GM18520 (cell line): Measurements from ENCODE around the gene KIF13A.
"Not testable (repeated sequence)": the region's sequence is repeated elsewhere in the genome, so short reads cannot be mapped to it uniquely, and the experiment has no call there.

Experiments
- ATAC-seq: cut with Tn5 transposase; IDR thresholded peaks from one replicate; pipeline ENCODE4 v1.9.1; 2021; ENCODE audit not compliant: unreplicated experiment

KIF13A gene

GRCh38 chr6:17812311-17812710 is 175.1 kb downstream of the KIF13A start:
- ATAC-seq: no peak

- no peak for ATAC-seq
These were observed 178.8 kb downstream of the KIF13A start for GRCh38 chr6:17808609-17809008.

- ATAC-seq: not testable (repeated sequence)
These were observed 180.0 kb downstream of the KIF13A start for GRCh38 chr6:17807431-17807830.

- no peak for ATAC-seq
These were observed 184.0 kb downstream of the KIF13A start for GRCh38 chr6:17803409-17803808.

- ATAC-seq: no peak
These were observed 188.8 kb downstream of the KIF13A start for GRCh38 chr6:17798477-17799154.

- no peak for ATAC-seq
These were observed 196.9 kb downstream of the KIF13A start for GRCh38 chr6:17790489-17790888.

GRCh38 chr6:17785094-17785787 is 202.2 kb downstream of the KIF13A start:
- no peak for ATAC-seq

GRCh38 chr6:17780061-17780460 is 207.4 kb downstream of the KIF13A start:
- no peak for ATAC-seq

GRCh38 chr6:17771609-17772008 is 215.8 kb downstream of the KIF13A start:
- no peak for ATAC-seq

GRCh38 chr6:17768881-17769280 is 218.6 kb downstream of the KIF13A start:
- ATAC-seq: no peak

- no peak for ATAC-seq
These were observed 219.0 kb downstream of the KIF13A start for GRCh38 chr6:17768388-17768787.

GRCh38 chr6:17762651-17763050 is 224.8 kb downstream of the KIF13A start:
- ATAC-seq: no peak

GRCh38 chr6:17758119-17758518 is 229.3 kb downstream of the KIF13A start:
- ATAC-seq: no peak

GRCh38 chr6:17754254-17754653 is 233.2 kb downstream of the KIF13A start:
- no peak for ATAC-seq

GRCh38 chr6:17745324-17745723 is 242.1 kb downstream of the KIF13A start:
- ATAC-seq: not testable (repeated sequence)

- ATAC-seq: not testable (repeated sequence)
These were observed 242.6 kb downstream of the KIF13A start for GRCh38 chr6:17744757-17745308.

GRCh38 chr6:17744019-17744756 is 243.2 kb downstream of the KIF13A start:
- ATAC-seq: no peak

GRCh38 chr6:17741507-17741906 is 245.9 kb downstream of the KIF13A start:
- ATAC-seq: no peak

- ATAC-seq: no peak
These were observed 246.7 kb downstream of the KIF13A start for GRCh38 chr6:17740559-17741220.

- ATAC-seq: no peak
These were observed 249.7 kb downstream of the KIF13A start for GRCh38 chr6:17737704-17738252.

- ATAC-seq: not testable (repeated sequence)
These were observed 252.1 kb downstream of the KIF13A start for GRCh38 chr6:17735311-17735710.
